Eye (tissue), 1 donor: ENCODE data around the gene IFITM5.
A peak's percentile ranks its signal among the peaks of the same experiment; 100 is the strongest.
"Not testable (repeated sequence)": the region's sequence is repeated elsewhere in the genome, so short reads cannot be mapped to it uniquely, and the experiment has no call there.

ENCODE experiments used
- DNase-seq: peaks from one replicate; pipeline ENCODE4 v3.0.0-alpha.2; 2015

The IFITM5 gene

DNA sequence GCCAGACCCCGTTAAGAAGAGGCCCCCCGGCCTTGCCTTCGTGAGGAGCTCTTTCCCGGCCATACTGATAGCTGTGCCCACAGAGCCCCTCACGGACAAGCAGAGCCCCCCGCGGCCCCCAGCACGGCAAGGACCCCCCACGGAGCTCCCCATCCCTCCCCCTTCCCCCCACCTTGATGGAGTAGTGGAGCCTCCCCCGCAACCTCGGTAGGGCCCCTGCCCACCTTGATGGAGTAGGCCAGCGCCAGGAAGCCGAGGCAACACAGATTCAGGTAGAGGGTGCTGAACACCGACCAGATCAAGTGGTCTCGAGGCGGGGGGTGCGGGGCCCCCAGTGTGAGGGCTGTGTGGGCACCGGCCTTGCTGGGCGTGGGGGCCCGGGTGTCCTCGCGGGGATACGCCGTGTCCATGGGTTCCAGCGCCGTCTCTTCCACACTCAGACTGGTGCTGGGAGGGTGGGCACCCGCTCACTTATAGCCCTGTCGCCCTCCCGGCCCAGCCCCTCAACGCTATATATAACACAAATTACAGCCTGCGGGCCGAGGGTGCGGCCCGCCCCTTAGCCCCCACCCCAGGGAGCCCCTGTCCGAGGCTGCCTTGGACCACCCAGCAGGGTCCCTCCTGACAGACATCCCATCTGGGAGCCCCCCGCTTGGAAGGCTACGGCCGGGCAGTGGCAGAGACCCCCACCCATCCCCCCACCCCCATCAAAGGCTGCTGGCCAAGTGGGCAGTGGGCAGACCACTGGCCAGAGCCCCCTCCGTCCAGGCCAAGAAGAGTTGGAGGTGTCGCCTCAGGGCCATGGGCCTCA lies at the start of gene IFITM5:
Gene IFITM5 (minus strand): TSS at position 446 of the 811 bp plus-strand sequence. CDS start 36 bp downstream, at position 410.
- no peak for DNase-seq

DNA sequence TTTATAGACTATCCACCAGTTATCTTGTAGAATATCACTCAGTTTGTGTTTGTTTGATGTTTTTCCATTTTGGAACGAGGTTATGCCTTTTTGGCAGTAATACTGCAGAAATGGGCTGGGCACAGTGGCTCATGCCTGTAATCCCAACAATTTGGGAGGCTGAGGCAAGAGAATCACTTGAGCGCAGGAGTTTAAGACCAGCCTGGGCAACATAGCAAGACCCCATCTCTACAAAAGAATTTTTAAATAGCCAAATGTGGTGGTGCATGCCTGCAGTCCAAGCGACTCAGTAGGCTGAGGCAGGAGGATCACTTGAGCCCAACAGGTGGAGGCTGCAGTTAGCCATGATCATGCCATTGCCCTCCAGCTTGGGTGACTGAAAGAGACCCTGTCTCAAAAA lies 47.2 kb upstream of the IFITM5 start:
- no peak for DNase-seq

DNA sequence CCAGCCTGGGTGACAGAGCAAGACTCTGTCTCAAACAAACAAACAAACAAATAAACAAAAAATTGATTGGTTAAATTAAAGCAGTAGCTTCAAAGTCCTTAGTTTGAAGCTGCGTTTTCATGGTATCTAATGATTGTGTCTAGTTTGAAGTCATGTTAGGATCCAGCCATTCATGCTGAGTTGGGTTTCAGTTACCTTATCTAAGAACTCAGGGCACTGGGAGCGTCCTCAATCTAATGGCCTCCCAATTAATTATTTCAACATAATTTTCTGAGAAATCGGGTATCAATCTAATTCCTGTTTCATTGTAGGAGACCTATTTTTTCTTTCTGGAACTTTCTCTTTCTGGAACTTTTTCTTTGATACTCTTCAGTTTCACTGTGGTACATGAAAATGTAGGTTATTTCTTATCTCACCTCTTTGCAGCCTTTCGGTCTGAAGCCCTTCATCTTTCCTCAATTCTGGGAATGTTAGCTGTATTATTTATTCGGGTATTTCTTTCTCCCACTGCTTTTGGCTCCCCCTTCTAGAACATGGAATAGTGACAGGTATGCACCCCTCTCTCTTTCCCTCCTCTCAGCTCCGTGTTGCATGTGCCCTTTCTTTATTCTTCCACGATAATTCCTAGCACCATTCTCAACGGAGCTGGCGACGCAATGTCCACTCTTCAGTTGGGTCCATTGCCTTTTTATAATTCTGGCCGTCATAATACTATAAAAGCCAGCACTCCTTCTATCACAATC lies 45.7 kb upstream of the IFITM5 start:
- no peak for DNase-seq

DNA sequence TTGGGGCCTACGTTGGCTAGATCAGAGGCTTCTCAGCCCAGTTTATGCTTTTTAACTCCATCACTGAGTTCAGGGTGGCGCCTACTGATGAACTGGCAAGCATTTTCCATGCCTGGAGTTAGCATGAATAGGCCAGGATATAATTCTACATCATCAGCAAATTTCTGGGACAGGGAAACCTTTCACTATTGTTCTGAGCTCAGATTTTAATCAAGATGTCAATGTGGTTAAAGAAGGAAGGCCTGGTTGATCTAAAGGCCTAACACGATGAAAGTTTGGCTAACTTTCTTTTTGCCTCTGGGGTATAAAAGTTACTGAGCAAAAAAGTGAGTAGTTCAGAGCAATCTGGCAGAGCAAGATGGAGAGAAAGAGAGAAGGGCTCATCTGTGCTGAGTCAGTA lies 43.0 kb upstream of the IFITM5 start:
- no peak for DNase-seq

- no peak for DNase-seq
Observed at GRCh38 chr11:340539-341512, 41.5 kb upstream of the IFITM5 start.

DNA sequence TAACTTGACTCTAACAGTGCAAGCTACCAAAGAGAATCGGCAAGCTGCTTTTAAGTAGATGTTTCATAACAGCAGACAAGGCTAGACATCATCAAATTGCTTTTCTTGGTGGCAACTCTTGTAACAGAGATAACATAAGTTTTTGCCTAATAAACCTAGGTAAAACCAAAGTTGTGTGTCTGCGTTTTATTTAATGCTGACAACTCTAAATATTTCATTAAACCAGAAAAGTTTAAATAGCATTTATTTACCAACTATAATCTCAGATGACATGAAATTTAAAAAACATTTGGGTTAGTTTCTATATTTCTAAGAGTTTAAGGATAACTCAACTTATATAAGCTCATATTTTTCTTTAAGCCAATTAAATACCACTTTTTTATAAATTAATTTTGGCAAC lies 40.6 kb upstream of the IFITM5 start:
- no peak for DNase-seq

- DNase-seq, result no peak
Observed at GRCh38 chr11:337711-338110, 38.4 kb upstream of the IFITM5 start.

DNA sequence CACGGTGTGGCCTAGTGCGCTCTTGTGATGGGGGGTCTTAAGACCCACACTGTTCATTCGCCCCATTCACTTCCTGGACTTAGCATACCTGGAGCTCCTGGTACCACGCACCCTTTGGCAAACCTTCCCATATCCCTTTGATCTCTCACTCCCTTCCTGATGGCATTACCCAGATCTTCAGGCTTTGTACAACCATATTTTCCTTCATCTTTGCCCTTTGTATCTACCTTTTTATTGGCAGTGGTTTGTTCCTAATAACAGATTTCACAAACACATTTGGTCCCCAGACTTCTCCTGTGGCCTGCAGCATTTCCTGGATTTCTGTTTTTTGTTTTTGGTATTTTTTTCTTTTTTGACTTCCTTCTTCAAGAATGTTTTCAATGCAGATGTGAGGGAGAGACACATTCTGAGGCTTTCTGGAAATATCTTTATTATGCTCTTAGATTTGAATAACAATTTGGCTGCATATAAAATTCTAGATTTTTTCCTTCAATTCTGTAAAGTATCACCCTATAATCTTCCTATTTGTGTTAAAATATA lies 37.4 kb upstream of the IFITM5 start:
- DNase-seq, result peak; percentile 33

GRCh38 chr11:335779-336658 lies 36.7 kb upstream of the IFITM5 start:
- peak; percentile 91 for DNase-seq

DNA sequence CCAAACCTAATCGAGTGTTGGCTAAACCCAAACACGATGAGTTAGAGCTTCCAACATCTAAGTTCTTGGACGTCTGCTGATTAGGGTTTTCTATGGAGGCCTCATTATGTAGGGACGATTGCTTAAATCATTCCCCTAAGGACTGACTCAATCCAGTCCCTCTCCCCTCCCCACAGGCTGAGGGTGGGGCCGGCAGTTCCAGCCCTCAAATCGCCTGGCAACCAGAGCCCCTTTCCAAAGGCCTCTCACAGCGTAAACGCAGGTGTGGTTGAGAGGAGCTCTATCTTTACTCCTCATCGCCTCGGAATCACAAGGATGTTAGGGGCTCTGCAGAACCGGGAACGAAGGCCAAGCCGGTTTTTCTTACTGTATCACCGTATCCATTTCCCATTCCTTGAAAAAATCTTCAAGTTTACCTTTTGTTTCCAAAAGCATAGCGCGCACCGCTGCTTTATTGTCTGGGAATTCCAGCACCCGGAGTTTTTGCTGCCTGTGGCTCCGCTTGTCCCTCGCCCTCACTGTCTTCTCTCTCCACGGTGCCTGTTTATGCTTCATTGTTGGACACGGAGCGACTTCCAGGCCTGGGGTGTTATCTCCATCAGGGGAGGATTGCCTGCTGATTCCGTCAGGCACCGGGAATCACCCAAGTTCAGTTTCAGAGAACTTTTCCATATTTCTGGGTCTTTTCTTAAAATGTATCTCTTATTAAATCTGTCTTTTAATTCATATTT lies 35.1 kb upstream of the IFITM5 start:
- DNase-seq, result peak; percentile 78

- DNase-seq, result not testable (repeated sequence)
Observed at GRCh38 chr11:333616-334263, 34.4 kb upstream of the IFITM5 start.

DNA sequence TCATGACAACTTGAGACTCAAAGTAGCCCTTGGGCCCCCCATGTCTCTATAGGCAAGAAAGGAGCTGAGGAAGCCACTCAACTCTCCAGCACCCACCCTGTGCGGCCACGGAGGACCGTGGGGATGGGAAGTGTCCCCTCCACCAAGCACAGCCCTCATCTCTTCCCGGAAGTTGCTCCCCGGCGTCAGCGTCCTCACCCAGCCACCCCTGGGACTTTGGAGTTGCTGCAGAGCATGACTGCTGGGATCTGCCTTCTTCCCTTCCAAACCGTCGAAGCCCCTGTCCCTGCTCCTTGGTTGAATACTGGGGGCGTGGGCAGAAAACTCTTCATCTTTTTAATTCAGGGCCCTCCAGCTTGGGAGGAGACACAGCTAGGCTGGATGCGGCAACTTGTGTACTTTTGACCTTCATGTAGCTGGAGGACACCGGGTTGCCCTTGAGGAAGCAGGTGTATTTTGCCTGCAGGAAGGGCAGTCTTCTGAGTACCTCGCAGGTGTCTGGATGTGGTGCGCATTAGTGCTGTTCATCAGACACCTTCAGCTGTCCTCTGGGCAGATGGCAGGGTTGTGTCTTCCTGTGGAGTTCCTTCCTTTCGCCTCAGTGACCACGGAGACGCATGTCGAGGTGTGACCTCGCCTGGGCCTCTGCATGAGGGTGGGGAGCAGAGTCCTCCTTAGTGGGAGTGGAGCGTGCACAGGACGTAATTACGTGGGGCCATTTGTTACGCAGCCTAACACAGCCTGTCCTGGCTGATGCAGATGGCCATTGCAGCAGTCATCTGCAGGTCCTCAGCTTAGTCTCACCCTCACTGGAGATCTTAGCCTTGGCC lies 33.5 kb upstream of the IFITM5 start:
- DNase-seq, result no peak

- no peak for DNase-seq
Observed at GRCh38 chr11:331358-332060, 32.2 kb upstream of the IFITM5 start.

DNA sequence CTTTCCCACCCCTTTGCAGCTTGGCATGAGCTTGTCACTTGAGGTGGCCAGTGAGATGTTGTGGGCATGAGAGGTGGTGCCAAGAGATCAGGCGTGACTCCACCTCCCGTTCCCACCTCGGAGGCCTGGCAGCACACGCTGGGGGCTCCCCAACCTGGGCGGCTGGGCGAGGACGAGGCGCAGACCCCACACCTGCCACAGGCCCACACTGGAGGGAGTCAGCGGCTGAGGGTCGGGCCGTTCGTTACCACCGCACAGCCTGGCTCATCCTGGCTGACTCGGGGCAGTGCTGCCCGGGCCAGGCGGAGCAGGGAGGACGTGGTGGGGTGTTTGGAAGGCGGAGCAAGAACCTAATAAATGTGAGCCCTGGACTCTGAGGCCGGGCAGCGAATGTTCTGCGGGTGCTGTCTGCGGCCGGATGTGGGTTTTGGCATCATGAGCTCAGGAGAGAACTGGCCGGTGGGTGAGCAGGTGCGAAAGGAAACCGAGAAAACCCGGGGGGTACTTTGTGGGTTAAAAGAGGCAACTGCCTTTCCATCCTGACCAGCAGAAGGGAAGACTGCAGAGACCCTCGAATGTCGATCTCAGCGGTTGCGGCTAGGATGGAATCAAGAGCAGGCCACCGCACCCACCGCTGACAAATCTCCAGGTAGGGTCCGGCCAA lies 31.5 kb upstream of the IFITM5 start:
- no peak for DNase-seq

GRCh38 chr11:330307-330693 lies 31.0 kb upstream of the IFITM5 start:
- no peak for DNase-seq

DNA sequence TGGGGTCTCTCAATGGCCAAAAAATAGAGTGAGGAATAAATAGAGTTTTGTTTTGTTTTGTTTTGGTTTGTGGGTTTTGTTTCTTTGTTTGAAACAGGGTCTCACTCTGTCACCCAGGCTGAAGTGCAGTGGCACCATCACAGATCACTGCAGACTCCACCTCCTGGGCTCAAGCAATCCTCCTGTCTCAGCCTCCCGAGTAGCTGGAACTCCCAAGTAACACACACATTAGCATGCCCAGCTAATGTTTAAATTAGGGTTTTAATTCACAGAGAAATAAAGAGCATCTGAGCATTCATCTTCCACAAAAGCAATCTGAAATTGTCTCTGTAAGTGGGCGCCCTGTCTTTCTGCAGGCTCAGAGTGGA lies 30.5 kb upstream of the IFITM5 start:
- DNase-seq, result no peak

DNA sequence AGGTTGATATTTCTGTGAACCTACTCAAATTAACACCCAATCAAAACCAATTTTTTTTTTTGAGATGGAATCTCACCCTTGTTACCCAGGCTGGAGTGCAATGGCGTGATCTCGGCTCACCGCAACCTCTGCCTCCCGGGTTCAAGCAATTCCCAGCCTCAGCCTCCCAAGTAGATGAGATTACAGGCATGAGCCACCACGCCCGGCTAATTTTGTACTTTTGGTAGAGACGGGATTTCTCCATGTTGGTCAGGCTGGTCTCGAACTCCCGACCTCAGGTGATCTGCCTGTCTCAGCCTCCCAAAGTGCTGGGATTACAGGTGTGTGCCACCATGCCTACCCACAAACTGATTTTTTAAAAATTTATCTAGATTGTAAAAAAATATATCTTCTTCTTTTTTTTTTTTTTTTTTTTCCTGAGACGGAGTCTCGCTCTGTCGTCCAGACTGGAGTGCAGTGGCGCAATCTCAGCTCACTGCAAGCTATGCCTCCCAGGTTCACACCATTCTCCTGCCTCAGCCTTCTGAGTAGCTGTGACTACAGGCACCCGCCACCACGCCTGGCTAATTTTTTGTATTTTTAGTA lies 29.3 kb upstream of the IFITM5 start:
- not testable (repeated sequence) for DNase-seq

GRCh38 chr11:328012-328411 lies 28.7 kb upstream of the IFITM5 start:
- no peak for DNase-seq
